HTERT RPE-1 (cell line): Measurements from ENCODE around the gene ERMARD.

ENCODE experiments used
- in situ Hi-C: fragments of 300-500 bp; cut with MboI; formaldehyde crosslinking; loops from 4 replicates; pipeline ENCODE4 v1.14.3; 2020; ENCODE audit warnings: low sequenced_read_pairs

The ERMARD gene

DNA sequence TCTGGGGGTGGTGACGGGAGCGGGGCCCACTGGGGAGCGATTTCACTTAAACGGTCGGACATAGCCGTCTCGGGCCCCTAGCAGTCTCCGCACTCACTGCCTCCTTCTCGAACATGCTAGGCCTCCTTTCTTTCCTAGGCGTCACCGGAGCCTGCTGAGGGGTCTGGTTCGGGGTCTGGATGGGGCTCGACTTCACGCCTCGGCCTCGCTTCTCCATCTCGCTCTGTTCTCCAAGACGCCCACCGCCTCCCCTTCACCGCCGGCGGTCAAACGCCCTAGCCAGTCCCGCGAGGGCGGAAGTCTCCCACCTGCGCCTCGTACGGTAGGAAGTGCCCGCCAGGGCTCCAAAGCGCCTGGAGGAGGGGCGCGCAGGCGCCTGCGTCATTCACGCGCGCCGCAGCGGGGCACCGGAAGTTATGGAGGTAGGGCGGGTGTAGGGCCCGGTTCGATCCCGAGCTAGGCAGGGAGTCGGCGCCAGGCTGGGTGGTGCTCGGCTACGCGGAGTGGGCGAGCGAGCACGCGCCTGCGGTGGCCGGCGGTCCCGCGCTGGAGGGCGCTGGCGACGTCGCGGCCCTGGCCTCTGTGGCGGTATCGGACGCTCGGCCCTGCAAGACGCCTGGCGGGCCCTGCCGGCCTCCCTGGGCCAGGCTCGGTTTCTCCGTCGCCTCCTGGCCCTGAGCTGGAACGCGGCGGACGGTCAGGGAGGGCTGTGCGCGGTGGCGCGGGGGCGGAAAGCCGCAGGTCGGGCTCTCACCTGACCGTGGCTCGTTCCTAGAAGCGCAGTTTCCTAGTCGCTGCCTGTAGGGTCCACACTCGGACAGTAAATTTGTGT lies at the start of gene ERMARD, which contains the start of gene DYNLT2:
TSS of gene ERMARD (plus strand) at position 381 of the 832 bp plus-strand sequence. CDS start at position 417, 36 bp downstream.
TSS of gene DYNLT2 (minus strand) at position 331 of the 832 bp plus-strand sequence. CDS start at position 217, 114 bp downstream.
- in situ Hi-C loops: no loop called here

DNA sequence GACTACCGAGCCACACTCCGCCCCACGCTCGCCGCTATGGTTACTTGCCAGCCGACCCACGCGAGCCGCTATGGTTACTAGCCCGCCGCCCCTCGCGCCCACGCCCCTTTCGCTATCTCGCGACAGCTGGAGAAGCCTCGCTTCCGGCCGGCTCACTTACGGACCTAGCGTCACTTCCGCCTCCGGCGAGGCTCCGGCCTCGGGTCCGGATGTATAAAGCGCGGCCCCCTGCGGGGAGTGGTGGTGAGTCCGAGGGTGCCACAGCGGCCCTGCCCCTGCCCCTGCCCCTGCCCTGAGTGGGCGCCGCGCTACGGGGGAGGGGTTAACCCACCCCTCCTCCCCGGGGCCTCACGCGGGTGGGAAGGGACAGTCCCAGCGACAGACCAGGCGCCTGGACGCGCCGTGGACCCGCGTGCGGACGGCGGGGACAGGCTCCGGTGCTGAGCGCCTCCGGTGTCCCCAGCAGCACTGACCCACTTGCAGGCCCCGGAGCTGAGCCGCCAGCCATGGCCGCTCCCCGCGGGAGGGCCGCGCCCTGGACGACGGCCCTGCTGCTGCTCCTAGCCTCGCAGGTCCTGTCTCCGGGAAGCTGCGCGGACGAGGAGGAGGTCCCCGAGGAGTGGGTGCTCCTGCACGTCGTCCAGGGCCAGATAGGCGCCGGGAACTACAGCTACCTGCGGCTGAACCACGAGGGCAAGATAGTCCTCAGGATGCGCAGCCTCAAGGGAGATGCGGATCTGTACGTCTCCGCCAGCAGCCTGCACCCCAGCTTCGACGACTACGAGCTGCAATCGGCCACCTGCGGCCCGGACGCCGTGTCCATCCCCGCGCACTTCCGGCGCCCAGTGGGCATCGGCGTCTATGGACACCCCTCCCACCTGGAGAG lies 49.2 kb upstream of the ERMARD start, which contains the start of the genes C6orf120 and WDR27:
TSS of gene C6orf120 (plus strand) at position 173 of the 886 bp plus-strand sequence. CDS start at position 507, 334 bp downstream.
TSS of gene WDR27 (minus strand) at position 76 of the 886 bp plus-strand sequence. CDS start 13,024 bp downstream, outside the sequence.
- in situ Hi-C loops: no loop called here

DNA sequence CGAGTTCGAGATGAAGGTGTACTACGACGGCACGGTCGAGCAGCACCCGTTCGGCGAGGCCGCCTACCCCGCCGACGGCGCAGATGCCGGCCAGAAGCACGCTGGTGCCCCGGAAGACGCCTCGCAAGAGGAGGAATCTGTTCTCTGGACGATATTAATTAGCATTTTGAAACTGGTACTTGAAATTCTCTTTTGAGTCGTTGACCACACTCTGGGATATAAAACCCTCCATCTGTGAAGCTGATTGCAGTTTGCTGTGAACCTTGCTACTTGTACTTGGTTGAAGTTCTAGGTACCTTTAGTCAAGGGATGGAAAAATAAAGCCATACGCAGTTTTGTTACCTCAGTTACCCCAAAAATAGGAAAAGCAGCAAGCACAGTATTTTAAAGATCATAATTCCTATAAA lies 48.6 kb upstream of the ERMARD start:
- in situ Hi-C loops: no loop called here

DNA sequence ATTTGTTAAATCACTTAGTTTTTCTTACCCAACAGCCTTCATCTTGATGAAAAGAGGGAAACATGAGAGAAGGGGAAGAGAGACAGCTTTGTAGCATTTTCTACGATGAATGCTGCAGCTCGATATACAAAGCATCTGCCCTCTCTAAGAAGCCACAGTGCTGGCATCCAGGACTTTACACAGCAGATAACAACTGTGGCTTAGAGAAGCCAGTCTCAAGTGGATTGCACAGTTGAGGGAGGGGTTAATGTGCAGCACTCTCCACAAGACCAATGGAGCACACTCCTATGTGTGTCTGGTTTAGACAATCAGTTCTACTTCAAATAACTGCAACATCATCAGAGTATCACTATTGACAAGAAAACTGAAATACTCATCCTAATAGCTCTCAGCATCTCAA lies 43.6 kb upstream of the ERMARD start:
- in situ Hi-C loops: no loop called here

DNA sequence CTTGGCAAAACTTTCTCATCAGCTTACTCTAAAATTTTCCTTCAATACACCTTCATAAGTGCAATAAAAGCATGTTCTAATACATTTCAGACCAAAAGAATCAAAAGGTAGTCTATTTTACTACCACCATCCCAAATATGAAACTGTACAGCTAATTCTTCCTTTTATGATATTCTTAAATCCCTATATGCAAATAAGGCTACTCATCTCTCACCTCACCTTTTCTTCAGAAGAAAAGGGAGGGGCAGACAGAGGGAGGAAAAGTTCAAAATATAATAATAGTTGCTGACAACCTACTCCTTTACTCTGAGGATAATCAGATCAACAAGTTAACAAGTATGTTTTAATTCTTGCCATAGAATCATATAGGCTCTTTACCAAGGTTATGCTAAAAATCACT lies 42.1 kb upstream of the ERMARD start:
- in situ Hi-C loops: no loop called here

DNA sequence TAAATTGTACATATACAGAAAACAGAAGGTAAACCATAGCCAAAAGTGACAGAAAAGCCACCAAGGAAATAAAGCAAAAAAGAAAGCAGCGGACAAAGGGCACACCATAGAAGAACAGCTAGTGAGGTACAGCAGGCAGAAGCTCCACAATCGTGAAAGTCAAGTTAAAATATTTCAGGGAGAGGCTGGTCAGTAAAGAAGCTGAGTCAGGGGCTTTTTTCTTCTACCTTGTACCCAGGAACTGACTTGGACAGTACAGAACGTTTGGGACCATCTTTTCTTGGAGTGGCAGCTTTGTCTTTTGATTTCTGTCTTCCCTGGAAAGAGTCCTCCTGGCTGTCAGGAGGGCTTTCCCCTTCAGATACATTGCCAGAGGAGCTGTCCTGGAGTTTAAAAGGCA lies 41.4 kb upstream of the ERMARD start:
- in situ Hi-C loops: no loop called here

DNA sequence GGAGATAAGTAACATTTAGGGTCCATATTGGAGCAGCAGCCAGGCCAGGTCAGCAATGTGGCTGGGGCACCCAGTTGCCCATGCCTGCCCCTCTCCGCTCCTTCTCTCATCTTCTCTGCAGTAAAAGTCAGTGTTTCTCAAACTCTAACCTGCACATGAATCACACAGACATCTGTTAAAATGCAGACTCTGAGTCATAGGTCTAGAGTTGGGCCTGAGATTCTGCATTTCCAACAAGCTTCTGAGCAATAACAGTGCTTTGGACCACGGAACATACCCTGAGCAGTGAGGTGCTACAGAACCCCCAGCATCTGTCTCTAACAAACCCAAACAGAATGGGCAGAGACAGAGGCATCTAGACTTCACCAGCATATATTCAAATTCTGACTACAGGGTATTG lies 37.2 kb upstream of the ERMARD start:
- in situ Hi-C loops: no loop called here

DNA sequence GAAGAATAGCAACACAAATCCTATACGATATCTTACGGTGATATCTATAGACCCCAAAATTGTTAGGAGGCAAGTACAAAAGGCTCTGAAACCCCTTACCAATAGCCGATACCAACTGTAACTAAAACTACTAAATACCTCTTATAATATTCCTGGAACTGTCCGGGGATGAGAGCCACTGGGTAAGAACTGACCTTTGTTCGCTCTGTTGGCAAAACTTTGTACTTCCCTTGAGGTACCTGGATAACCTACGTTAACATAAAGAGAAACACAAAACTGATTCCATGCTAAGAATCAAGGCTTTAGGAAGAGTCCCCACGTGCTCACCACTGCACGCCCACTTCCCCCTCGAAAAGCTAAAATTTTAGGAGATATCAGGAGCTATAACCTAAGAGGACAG lies 36.8 kb upstream of the ERMARD start:
- in situ Hi-C loops: no loop called here

DNA sequence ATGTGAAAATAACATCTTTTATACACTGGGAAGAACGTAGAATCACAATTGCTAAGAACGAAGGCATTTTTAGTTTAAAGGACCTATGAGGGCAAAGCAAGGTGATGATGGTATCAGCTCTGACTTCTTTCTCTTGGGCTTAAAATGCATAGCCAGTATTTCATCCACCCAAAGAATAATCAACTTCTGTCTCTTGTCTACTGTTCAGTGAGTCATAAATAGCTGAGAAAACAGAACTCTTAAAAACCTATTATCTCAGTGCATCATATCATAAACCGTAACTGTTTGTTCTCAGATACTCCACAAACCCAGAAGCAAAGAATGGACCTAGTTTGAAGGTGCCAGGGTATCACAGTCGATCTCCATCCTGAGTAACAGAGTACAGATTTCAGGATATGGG lies 32.3 kb upstream of the ERMARD start:
- in situ Hi-C loops: no loop called here

DNA sequence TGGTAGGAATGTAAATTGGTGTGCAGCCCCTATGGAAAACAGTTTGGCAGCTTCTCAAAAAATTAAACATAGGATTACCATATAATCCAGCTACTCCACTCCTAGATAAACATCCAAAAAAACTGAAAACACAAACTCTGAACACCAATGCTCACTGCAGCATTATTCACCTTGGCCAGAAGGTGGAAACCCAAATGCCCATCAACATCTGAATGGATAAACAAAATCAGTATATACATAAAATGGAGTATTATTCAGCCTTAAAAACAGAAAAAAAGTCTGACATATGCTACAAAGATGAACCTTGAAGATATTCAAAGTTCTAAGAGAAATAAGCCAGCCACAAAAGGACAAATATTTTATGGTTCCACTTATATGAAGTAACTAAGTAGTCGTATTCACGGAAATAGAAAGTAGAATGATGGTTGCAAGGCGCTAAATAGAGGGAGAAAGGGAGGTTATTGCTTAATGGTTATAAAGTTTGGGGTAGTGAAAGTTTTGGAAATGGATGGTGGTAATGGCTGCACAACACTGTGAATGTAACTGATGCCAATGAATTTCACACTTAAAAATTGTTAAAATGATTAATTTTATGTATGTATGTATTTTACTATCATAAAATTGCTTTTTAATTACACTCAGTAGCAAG lies 31.1 kb upstream of the ERMARD start:
- in situ Hi-C loops: no loop called here

DNA sequence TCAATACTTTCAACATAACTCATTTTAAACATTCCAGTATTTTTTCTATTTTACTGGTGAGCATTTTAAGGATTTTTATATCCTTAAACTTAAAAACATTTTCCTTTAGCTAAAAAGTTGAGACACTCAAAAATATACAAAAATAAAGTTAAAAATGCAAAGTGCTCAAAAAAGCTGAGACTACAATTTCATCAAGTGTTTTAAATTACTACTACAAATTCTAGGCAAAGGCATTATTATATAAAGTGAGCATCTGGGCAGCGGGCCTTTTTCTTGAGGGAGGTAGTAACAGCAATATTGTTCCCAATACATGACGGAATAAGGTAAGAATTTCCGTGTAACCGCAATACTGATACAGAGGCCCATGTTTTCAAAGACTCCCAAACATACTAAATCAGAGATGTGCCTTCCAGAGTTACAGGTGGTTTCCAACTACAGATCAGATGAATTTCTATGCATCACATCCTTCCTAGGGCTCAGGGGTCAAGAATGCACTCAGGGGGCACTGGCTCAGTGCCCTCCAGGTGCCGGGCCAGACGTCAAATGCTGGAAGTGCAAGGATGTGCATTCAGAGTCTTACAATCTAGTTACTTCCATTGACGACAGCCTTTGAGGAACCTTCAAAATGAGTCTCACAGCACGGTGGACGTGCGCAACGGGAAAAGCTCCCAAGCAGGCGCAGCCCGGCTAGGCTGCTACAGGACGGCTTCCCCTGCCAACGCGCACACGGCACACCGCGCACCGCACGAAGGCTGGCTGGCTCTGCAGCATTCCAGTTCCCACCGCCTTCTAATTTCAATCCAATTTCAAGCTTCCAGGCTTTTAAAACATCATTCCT lies 28.8 kb upstream of the ERMARD start:
- in situ Hi-C loops: no loop called here

DNA sequence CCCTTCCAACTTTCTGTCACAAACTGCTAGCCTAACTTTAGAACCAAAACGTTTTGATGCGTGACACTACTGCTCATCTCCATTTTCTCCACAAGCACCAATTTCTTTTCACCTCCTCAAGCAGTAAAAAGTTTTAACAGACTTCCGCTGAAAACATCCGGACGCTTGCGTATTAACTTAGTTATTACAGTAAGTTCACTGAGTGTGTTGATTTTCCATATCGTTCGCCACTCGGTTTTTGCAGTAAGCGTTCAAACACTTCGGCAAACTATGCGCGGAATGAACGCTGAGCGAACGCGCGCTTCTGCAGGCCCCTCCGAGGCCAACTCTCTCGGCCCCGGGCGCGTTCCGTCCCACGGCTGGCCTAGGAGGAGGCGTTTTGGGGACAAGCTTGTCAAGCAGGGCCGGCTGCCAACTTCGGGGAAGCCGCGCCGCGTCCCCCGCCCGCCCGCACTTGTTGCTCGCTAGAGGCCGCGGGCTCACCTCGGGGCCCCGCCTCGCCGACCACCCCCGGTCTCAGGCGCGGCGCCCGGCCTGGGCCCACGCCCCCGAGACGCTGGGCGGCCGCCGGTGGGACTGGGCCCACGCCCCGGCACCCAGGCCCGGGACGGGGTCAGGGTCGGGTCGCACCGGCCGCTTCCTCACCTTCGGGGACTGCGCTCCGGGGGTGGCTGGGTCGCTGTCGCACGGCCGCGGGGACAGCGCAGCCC lies 28.1 kb upstream of the ERMARD start:
- in situ Hi-C loops: no loop called here

DNA sequence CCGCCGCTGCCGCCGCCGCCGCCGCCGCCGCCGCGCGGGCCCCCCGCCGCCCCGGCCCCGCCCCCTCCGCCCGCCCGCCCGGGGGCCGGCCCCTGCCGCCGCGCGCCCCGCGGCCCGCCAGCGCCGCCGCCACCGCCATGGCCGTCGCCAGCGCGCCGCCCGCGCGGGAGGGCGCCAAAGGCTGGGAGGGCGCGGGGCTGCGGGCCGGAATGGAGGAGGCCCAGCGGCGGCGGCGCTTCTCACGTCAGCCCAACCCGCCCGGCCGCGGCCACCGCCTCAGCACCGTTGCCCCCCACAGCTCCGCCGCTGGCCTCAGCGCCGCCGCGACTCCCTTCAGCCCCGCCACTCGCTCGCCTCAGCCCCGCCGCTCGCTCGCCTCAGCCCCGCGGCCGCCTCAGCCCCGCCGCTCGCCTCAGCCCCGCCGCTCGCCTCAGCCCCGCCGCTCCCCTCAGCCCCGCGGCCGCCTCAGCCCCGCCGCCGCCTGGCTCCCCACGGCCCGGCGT lies 27.4 kb upstream of the ERMARD start:
- in situ Hi-C loops: no loop called here

DNA sequence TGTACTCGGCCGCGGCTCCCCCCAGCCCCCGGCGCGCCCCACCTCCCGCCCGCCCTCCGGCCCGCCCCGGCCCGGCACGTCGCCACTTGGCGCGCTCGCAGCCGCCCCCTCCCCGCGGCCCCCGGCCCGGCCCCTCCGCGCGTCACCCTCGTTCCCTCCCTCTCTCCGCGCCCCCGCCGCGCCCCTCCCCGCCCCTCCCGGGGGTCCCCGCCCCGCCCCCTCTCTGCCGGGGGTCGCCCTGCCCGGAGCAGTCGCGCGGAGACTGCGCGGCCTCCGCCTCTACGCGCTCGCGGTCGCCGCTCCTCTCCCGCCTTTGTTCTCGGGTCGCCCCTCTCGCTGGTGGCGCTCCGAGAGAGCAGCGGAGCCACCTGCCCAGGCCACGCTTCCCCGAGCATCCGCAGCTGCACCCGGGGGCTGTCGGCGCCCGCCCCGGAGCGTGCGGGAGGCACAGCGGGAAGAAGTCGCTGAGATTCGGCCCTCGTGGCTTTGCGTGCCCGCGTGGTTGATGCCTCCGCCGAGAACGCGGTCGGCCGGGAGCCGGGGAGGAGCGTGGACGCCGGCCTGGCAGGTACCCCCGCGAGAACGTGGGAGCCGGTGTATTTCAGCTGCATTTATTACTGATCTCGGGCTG lies 26.8 kb upstream of the ERMARD start, which contains the start of gene PHF10:
TSS of gene PHF10 (minus strand) at position 7 of the 631 bp plus-strand sequence. CDS start 569 bp downstream, outside the sequence.
- in situ Hi-C loops: no loop called here

DNA sequence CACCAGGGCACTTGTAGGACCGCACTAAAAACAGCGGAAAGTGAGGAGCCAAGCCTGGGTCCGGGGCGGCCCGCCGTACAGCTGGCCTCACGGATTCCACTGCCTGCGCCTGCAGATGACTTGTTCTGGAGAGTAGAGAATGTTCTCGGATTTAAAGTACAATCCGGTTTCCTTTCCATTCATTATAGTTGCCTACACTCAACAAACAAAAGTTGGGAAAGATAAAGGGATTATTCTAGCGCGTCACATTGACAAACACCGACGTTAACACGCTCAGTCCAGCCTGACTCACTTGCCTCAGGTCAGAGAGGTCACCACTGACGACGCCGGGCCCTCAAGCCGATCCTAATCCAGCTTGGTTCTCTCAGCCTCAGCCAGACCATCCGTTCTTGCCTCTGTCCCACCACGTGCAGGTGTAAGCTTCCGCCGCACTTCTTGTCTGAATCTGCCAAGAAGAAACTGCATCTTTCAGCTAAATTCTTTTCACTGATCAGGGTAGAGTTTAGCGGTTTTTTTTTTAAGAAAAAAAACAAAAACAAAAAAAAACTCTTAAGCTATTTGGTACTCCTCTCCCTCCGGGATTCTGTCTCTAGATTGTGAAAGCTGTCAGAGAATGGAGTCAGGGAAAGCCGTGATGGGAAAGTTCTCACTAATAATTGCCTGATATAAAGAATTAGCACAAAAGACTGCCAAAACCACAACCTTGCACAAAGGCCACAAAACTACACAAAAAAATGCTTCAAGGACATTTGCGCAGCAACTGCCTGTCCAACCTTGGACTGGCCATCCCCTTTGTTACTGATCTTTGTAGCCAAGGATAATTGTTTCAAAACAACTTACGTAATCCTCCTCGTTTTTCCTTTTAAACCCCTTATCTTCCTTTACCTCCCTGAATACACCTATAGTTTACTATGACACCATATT lies 26.0 kb upstream of the ERMARD start:
- in situ Hi-C loops: no loop called here

DNA sequence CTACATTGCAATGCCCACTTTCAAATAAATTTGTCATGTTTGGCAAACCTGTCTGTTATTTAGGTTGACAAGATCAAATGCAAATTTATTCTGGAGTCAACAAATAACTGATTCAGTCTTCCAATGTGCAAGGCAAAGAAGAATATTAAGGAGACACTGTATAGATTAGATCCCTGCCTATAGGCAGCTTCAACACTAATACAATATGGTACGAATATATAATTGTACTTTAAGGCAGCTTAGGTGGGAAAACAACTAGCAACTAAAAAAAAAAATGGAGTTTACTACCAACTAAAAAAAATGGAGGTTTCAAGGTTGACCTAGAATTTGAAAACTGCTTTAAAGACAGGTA lies 25.4 kb upstream of the ERMARD start:
- in situ Hi-C loops: no loop called here

DNA sequence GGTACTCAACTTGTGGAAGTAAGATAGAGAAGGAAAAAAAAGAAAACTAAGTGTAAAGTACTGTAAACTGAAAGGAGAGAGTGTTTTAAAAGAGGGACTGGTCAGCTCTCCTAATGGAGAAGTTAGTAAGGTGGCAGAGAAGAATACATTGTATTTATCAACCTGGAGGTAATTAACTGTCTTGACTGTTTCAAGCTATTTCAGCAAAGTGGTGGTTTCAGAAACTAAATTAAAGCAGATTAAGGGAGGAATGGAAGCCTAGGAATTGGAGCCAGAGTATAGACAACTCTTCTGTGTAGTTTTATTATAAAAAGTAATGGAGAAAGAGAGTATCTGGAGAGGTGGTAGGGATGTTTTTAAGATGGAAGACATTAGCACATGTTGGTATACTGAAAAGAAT lies 24.5 kb upstream of the ERMARD start:
- in situ Hi-C loops: no loop called here

DNA sequence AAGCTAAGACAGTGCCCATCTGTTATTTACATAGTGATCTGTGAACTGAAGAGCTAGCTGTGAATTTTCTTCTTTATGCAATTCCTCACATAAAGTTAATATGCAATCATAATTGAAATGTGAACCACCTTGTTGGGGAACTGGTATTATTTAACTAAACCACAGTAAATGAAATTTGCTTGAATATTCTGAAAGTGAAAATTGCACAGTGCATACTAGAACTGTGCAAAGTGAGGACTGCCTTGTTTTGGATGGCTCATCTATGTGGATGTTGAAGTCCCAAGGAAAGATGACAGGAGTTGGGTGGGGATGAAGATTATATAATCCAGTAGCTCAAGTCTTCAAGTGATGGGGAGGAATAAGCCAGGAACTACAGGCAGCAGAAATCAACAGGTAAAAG lies 21.5 kb upstream of the ERMARD start:
- in situ Hi-C loops: no loop called here
